HG03039 (cell line): ENCODE data around the gene LTB4R.
"Not testable (repeated sequence)": the region's sequence is repeated elsewhere in the genome, so short reads cannot be mapped to it uniquely, and the experiment has no call there.

Source experiments
- ATAC-seq: cut with Tn5 transposase; IDR thresholded peaks from one replicate; pipeline ENCODE4 v1.9.1; 2021; ENCODE audit warnings: mild to moderate bottlenecking, moderate library complexity; ENCODE audit not compliant: unreplicated experiment

LTB4R gene

GRCh38 chr14:24317141-24317928 lies 6.0 kb downstream of the LTB4R start:
- no peak for ATAC-seq

GRCh38 chr14:24321212-24321975 lies 10.1 kb downstream of the LTB4R start:
- no peak for ATAC-seq

- no peak for ATAC-seq
These were observed 11.4 kb downstream of the LTB4R start for GRCh38 chr14:24322672-24323071.

GRCh38 chr14:24323341-24323740 lies 12.0 kb downstream of the LTB4R start:
- no peak for ATAC-seq

- ATAC-seq, result no peak
These were observed 12.7 kb downstream of the LTB4R start for GRCh38 chr14:24324024-24324423.

GRCh38 chr14:24325041-24325530 lies 13.8 kb downstream of the LTB4R start:
- ATAC-seq, result no peak

GRCh38 chr14:24325963-24326362 lies 14.7 kb downstream of the LTB4R start:
- no peak for ATAC-seq

GRCh38 chr14:24327303-24327702 lies 16.0 kb downstream of the LTB4R start:
- no peak for ATAC-seq

GRCh38 chr14:24327914-24328313 lies 16.6 kb downstream of the LTB4R start:
- not testable (repeated sequence) for ATAC-seq

- ATAC-seq, result no peak
These were observed 17.9 kb downstream of the LTB4R start for GRCh38 chr14:24329073-24329663.

- ATAC-seq, result no peak
These were observed 18.4 kb downstream of the LTB4R start for GRCh38 chr14:24329736-24330135.

- ATAC-seq, result no peak
These were observed 19.8 kb downstream of the LTB4R start for GRCh38 chr14:24330973-24331674.

GRCh38 chr14:24331731-24332267 lies 20.5 kb downstream of the LTB4R start:
- ATAC-seq, result no peak

- peak; percentile 76 for ATAC-seq
These were observed 21.1 kb downstream of the LTB4R start for GRCh38 chr14:24332268-24332993.

GRCh38 chr14:24334431-24335291 lies 23.4 kb downstream of the LTB4R start, which contains the start of gene ADCY4:
Gene ADCY4, minus strand, starts transcription at chr14:24335071. Its CDS starts 419 bp downstream, at chr14:24334652.
- no peak for ATAC-seq

- no peak for ATAC-seq
These were observed 24.3 kb downstream of the LTB4R start for GRCh38 chr14:24335461-24336171.

- ATAC-seq, result no peak
These were observed 26.0 kb downstream of the LTB4R start for GRCh38 chr14:24337144-24337823.

- ATAC-seq, result no peak
These were observed 26.5 kb downstream of the LTB4R start for GRCh38 chr14:24337824-24338175.
